Body of pancreas (tissue), 4 donors: ENCODE results near the gene OSBP2.

Source experiments
- CTCF ChIP-seq, 7 experiments: fragments of 450-650 bp in 4 of 7; fragments of 200-600 bp in 3 of 7; sonication (generic) in 3 of 7; IDR thresholded peaks; one replicate each; pipeline ENCODE4 v1.5.1; 2016 to 2019; ENCODE audit warnings: antibody characterized with exemption in 7 of 7
- POLR2A ChIP-seq, 3 donors: fragments of 450-650 bp; IDR thresholded peaks; one replicate each; pipeline ENCODE4 v1.6.1; 2016; ENCODE audit warnings: antibody characterized with exemption in 3 of 3, mild to moderate bottlenecking in 2 of 3

- TF ChIP-seq CTCF (IDR thresholded peaks at IDR 0.05) (no peak), POLR2A (IDR thresholded peaks at IDR 0.05) (no peak)
Measured at GRCh38 chr22:30648825-30649224, 45.8 kb upstream of the OSBP2 start.
